ENCODE data around the gene SLC22A3.

SLC22A3 gene

GRCh38 chr6:160417550-160417949 is 69.4 kb downstream of the SLC22A3 start:
- Histone ChIP-seq H3K9ac (ENCODE audit: low read depth, low read length) (no peak overlapping the region), H3K27ac (ENCODE audit: low read depth, low read length) (no peak overlapping the region), H3K4me1 (ENCODE audit: control insufficient read depth, insufficient read depth, low read length) (no peaks in the 10 kb centered on the region), H3K36me3 (ENCODE audit: control insufficient read depth, insufficient read depth, low read length) (peaks cover 3% of the 10 kb centered on the region; the same call in 1 of the 2 replicates), H3K4me3 (ENCODE audit: low read depth, low read length) (no peak overlapping the region), H3K27me3 (ENCODE audit: control insufficient read depth, insufficient read depth, low read length) (no peaks in the 10 kb centered on the region), H3K9me3 (ENCODE audit: control insufficient read depth, insufficient read depth, low read length) (no peaks in the 10 kb centered on the region)

DNA sequence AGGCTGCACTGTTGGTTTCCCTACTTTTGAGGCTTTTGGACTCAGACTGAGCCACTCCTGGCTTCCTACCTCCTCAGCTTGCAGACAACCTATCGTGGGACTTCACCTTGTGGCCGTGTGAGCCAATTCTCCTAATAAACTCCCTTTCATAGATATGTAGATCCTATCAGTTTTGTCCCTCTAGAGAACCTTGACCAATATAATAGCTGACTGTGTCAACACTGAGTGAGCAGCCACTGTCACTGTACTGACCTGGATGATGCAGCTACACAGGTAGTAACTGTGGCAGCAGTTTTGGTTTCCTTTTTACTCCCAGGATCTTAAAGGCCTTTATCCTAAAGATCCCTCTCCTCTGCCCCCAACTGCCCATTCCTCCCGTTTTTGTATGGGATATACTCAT is 70.2 kb downstream of the SLC22A3 start:
- no peaks in the 10 kb centered on the region for H3K27me3 ChIP-seq (ENCODE audit: control insufficient read depth, insufficient read depth, low read length)
- no peak overlapping the region for H3K27ac ChIP-seq (ENCODE audit: low read depth, low read length)
- no peaks in the 10 kb centered on the region for H3K4me1 ChIP-seq (ENCODE audit: control insufficient read depth, insufficient read depth, low read length)
- H3K4me3 ChIP-seq (ENCODE audit: low read depth, low read length), result no peak overlapping the region
- no peak overlapping the region for H3K9ac ChIP-seq (ENCODE audit: low read depth, low read length)
- no peaks in the 10 kb centered on the region for H3K36me3 ChIP-seq (ENCODE audit: control insufficient read depth, insufficient read depth, low read length)
- H3K9me3 ChIP-seq (ENCODE audit: control insufficient read depth, insufficient read depth, low read length), result no peaks in the 10 kb centered on the region

DNA sequence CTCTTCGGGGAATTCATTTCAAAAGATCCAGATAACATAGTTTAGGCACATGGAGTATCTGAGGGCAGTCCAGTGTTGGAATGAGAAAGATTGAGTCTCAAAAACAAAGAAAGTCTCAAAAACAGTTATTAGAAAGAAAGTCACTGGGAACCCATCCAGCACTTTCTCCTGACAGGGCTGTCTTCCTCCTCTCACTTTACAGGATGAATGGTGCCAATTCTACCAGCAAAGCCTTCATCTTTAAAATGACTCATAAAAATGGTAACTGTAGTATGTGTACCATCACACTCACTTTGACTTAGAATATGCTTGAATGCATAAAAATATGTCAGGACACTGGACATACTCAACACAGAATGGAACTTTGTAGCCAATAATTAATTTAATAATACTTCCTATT is 71.3 kb downstream of the SLC22A3 start:
- no peaks in the 10 kb centered on the region for H3K27me3 ChIP-seq (ENCODE audit: control insufficient read depth, insufficient read depth, low read length)
- H3K27ac ChIP-seq (ENCODE audit: low read depth, low read length), result no peak overlapping the region

GRCh38 chr6:160420253-160420968 is 72.2 kb downstream of the SLC22A3 start:
- no peak overlapping the region for H3K4me3 ChIP-seq (ENCODE audit: low read depth, low read length)
- no peaks in the 10 kb centered on the region for H3K9me3 ChIP-seq (ENCODE audit: control insufficient read depth, insufficient read depth, low read length)
- H3K27ac ChIP-seq (ENCODE audit: low read depth, low read length), result no peak overlapping the region
- H3K36me3 ChIP-seq (ENCODE audit: control insufficient read depth, insufficient read depth, low read length), result no peaks in the 10 kb centered on the region
- H3K9ac ChIP-seq (ENCODE audit: low read depth, low read length), result no peak overlapping the region
- no peaks in the 10 kb centered on the region for H3K4me1 ChIP-seq (ENCODE audit: control insufficient read depth, insufficient read depth, low read length)
- no peaks in the 10 kb centered on the region for H3K27me3 ChIP-seq (ENCODE audit: control insufficient read depth, insufficient read depth, low read length)

More for the DNA sequence above, 71.3 kb downstream of the SLC22A3 start:
- no peaks in the 10 kb centered on the region for H3K36me3 ChIP-seq (ENCODE audit: control insufficient read depth, insufficient read depth, low read length)
- no peak overlapping the region for H3K4me3 ChIP-seq (ENCODE audit: low read depth, low read length)
- H3K4me1 ChIP-seq (ENCODE audit: control insufficient read depth, insufficient read depth, low read length), result no peaks in the 10 kb centered on the region
- no peaks in the 10 kb centered on the region for H3K9me3 ChIP-seq (ENCODE audit: control insufficient read depth, insufficient read depth, low read length)
- H3K9ac ChIP-seq (ENCODE audit: low read depth, low read length), result no peak overlapping the region

DNA sequence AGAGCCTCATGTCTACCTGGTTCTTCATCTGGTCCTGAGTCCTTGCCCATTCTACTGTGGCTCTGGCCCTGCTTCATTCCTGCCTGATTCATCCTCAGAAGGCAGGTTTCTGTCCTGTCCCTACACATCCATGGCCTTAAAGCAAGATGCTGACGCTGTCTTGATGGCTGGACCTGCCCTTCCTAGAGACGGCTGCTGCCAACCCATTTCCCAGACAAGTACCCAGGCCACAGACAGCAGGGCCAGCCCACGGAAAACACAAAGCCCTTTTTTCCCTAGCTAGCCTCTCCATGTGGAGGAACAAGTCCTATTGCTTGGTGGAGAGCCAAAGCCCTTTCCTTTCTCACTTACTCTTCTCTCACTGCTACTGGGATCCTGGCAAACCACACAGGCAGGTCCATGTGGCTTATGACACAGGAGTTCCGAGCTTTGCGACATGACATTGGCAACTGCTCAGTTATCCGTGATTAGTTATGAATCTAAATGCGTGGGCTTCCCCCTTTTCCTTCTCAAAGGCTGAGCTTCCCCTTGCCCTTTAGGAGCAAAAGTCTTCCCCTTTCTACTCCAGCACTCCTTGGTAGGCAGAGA is 72.9 kb downstream of the SLC22A3 start:
- Histone ChIP-seq H3K9ac (ENCODE audit: low read depth, low read length) (no peak overlapping the region), H3K27me3 (ENCODE audit: control insufficient read depth, insufficient read depth, low read length) (no peaks in the 10 kb centered on the region), H3K36me3 (ENCODE audit: control insufficient read depth, insufficient read depth, low read length) (no peaks in the 10 kb centered on the region), H3K27ac (ENCODE audit: low read depth, low read length) (no peak overlapping the region), H3K4me3 (ENCODE audit: low read depth, low read length) (no peak overlapping the region), H3K4me1 (ENCODE audit: control insufficient read depth, insufficient read depth, low read length) (no peaks in the 10 kb centered on the region), H3K9me3 (ENCODE audit: control insufficient read depth, insufficient read depth, low read length) (no peaks in the 10 kb centered on the region)

- Histone ChIP-seq H3K36me3 (ENCODE audit: control insufficient read depth, insufficient read depth, low read length) (no peaks in the 10 kb centered on the region), H3K9me3 (ENCODE audit: control insufficient read depth, insufficient read depth, low read length) (no peaks in the 10 kb centered on the region), H3K27ac (ENCODE audit: low read depth, low read length) (no peak overlapping the region), H3K27me3 (ENCODE audit: control insufficient read depth, insufficient read depth, low read length) (no peaks in the 10 kb centered on the region), H3K4me1 (ENCODE audit: control insufficient read depth, insufficient read depth, low read length) (no peaks in the 10 kb centered on the region), H3K4me3 (ENCODE audit: low read depth, low read length) (no peak overlapping the region), H3K9ac (ENCODE audit: low read depth, low read length) (no peak overlapping the region)
Measured at GRCh38 chr6:160421854-160422253, 73.7 kb downstream of the SLC22A3 start.

- Histone ChIP-seq H3K9ac (ENCODE audit: low read depth, low read length) (no peak overlapping the region), H3K27ac (ENCODE audit: low read depth, low read length) (no peak overlapping the region), H3K4me3 (ENCODE audit: low read depth, low read length) (no peak overlapping the region), H3K4me1 (ENCODE audit: control insufficient read depth, insufficient read depth, low read length) (peaks cover 5% of the 10 kb centered on the region), H3K27me3 (ENCODE audit: control insufficient read depth, insufficient read depth, low read length) (no peaks in the 10 kb centered on the region), H3K36me3 (ENCODE audit: control insufficient read depth, insufficient read depth, low read length) (no peaks in the 10 kb centered on the region), H3K9me3 (ENCODE audit: control insufficient read depth, insufficient read depth, low read length) (no peaks in the 10 kb centered on the region)
Measured at GRCh38 chr6:160424256-160424655, 76.1 kb downstream of the SLC22A3 start.

- Histone ChIP-seq H3K9ac (ENCODE audit: low read depth, low read length) (no peak overlapping the region), H3K27me3 (ENCODE audit: control insufficient read depth, insufficient read depth, low read length) (no peaks in the 10 kb centered on the region), H3K4me1 (ENCODE audit: control insufficient read depth, insufficient read depth, low read length) (peaks cover 21% of the 10 kb centered on the region), H3K36me3 (ENCODE audit: control insufficient read depth, insufficient read depth, low read length) (no peaks in the 10 kb centered on the region), H3K27ac (ENCODE audit: low read depth, low read length) (no peak overlapping the region), H3K4me3 (ENCODE audit: low read depth, low read length) (no peak overlapping the region), H3K9me3 (ENCODE audit: control insufficient read depth, insufficient read depth, low read length) (no peaks in the 10 kb centered on the region)
Measured at GRCh38 chr6:160426136-160426535, 78.0 kb downstream of the SLC22A3 start.

DNA sequence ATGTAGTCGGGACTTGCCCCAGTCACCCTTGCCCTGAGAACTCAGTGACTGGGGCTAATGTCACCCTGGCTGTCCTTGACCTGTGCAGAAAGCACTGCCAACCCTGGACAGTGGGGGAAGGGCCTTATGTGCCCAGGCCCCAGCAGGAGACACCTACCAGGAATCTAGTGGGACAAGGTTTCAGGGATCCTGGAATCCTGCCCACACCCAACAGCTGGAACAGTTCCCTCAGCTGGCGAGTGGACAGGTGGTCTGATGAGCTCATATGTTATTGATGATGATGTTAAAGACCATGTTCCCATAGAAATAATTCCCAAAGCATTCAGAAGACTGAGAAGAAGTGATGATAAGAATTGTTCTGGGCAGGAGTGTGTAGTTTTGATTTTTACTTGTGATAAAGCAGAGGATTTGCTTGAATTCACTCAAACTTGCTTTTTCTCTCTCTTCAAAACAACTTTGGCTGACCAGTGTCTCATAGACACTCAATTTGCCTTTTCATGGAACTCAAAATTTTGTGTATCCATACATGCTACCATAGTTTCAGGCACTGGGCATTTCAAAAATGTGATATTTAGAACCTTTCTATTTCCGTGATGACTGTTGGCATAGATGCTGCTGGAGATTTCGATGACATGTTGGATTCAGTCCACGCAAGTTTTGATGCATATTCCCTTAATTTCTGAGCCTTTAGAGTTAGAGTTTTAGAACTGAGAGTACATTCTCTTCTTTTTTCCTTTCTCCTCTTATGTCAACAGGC is 79.3 kb downstream of the SLC22A3 start:
- Histone ChIP-seq H3K9me3 (ENCODE audit: control insufficient read depth, insufficient read depth, low read length) (no peaks in the 10 kb centered on the region), H3K36me3 (ENCODE audit: control insufficient read depth, insufficient read depth, low read length) (no peaks in the 10 kb centered on the region), H3K27me3 (ENCODE audit: control insufficient read depth, insufficient read depth, low read length) (no peaks in the 10 kb centered on the region), H3K27ac (ENCODE audit: low read depth, low read length) (no peak overlapping the region), H3K9ac (ENCODE audit: low read depth, low read length) (no peak overlapping the region), H3K4me3 (ENCODE audit: low read depth, low read length) (no peak overlapping the region), H3K4me1 (ENCODE audit: control insufficient read depth, insufficient read depth, low read length) (peaks cover 21% of the 10 kb centered on the region)

GRCh38 chr6:160428069-160428430 is 79.9 kb downstream of the SLC22A3 start:
- no peak overlapping the region for H3K27ac ChIP-seq (ENCODE audit: low read depth, low read length)
- H3K9ac ChIP-seq (ENCODE audit: low read depth, low read length), result no peak overlapping the region
- peaks cover 21% of the 10 kb centered on the region for H3K4me1 ChIP-seq (ENCODE audit: control insufficient read depth, insufficient read depth, low read length)
- H3K9me3 ChIP-seq (ENCODE audit: control insufficient read depth, insufficient read depth, low read length), result no peaks in the 10 kb centered on the region
- no peak overlapping the region for H3K4me3 ChIP-seq (ENCODE audit: low read depth, low read length)
- H3K27me3 ChIP-seq (ENCODE audit: control insufficient read depth, insufficient read depth, low read length), result no peaks in the 10 kb centered on the region
- H3K36me3 ChIP-seq (ENCODE audit: control insufficient read depth, insufficient read depth, low read length), result no peaks in the 10 kb centered on the region

Data from HUES48 (cell line).